ENCODE results near the gene TNXB. TPM values are rescaled to one million over a fixed set of nuclear protein-coding genes. Genes with fewer than 3 reads are reported as not detected.

TNXB gene
- total and polyA plus RNA-seq, 9 of the 15 experiments (the other 6 are each of a cell fraction or from before 2014, with no cell fraction given), result 0.14 to 28.1 (median 12.4) TPM

DNA sequence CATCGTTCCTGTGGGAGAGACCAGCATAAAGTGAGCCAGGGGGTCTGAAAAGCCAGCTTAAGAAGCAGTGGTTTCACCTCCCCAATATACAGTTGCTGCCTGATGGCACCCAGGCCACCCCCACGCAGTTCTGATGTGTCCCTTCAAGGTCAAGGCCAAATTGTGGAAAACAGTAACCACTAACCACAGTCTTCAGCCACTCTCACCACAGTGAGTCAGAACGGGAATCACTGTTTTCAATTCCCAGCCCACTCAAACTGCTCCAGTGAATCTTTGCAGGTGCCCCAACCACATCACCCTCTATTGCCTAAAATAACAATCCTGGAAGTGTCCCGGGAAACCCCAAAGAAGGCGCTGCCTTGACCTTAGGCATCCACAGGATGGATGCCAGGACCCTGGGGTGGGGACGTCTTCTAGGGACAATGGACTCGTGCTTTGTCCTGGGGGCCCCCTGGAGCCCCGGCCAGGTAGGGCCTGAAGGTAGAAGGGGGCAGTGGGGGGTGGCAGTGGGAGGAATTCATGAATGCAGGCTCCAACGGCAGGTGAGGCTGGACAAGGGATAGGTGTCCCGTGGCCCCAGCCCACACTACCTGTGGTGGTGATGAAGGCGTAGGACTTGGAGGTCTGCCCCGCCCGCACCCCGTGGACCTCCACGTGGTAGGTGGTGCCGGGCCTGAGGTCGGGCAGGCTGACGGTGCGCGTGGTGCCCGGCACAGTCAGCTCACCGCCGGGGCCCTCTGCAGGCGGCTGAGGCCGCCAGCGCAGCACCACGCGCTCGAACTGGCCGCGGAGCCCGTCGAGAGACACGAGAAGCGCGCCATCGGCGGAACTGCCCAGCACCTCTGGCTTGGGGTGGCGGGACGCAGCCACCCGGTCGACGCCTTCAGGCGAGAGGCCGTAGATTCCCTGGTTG, 22.2 kb downstream of the TNXB start (continued):
- TF ChIP-seq, protein P1, sequence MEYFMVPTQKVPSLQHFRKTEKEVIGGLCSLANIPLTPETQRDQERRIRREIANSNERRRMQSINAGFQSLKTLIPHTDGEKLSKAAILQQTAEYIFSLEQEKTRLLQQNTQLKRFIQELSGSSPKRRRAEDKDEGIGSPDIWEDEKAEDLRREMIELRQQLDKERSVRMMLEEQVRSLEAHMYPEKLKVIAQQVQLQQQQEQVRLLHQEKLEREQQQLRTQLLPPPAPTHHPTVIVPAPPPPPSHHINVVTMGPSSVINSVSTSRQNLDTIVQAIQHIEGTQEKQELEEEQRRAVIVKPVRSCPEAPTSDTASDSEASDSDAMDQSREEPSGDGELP (CRISPR knock-in tag; IDR thresholded peaks at IDR 0.05; ENCODE audit: borderline replicate concordance), result no peak
- TF ChIP-seq ZNF436 (CRISPR knock-in tag; IDR thresholded peaks at IDR 0.05) (no peak), ZBTB33 (CRISPR knock-in tag; IDR thresholded peaks at IDR 0.05) (peak; percentile 98), THAP7 (CRISPR knock-in tag; IDR thresholded peaks at IDR 0.05) (no peak), XRCC3 (IDR thresholded peaks at IDR 0.05) (no peak), FOXK2 (conservative IDR thresholded peaks at IDR 0.05 in 1 of 2, IDR thresholded peaks at IDR 0.05 in 1 of 2; ENCODE audit: low read depth in 2 of 2) (no peak), RFX1 (IDR thresholded peaks at IDR 0.05) (no peak), C11orf30 (IDR thresholded peaks at IDR 0.05; ENCODE audit: low read depth) (no peak), TCF7 (IDR thresholded peaks at IDR 0.05; ENCODE audit: borderline replicate concordance) (no peak), ZNF699 (CRISPR knock-in tag; IDR thresholded peaks at IDR 0.05; ENCODE audit: insufficient replicate concordance) (no peak), CBFA2T2 (conservative IDR thresholded peaks at IDR 0.05) (peak; percentile 31; the same call in 1 of the 2 replicates), CHD2 (IDR thresholded peaks at IDR 0.05; ENCODE audit: low read depth, low read length) (no peak), JUN (IDR thresholded peaks at IDR 0.05; ENCODE audit: borderline replicate concordance, low read depth, low read length) (peak; percentile 21; the same call in 1 of the 2 replicates), JUN (CRISPR knock-in tag; IDR thresholded peaks at IDR 0.05; ENCODE audit: borderline replicate concordance) (no peak), CTCF (IDR thresholded peaks at IDR 0.05 in 2 of 3, conservative IDR thresholded peaks at IDR 0.05 in 1 of 3; ENCODE audit: insufficient read depth in 2 of 3, low read depth in 1 of 3, low read length in 3 of 3) (no peak), POLR2G (IDR thresholded peaks at IDR 0.05; ENCODE audit: low read depth, low read length) (no peak)
- TF ChIP-seq, protein P2, sequence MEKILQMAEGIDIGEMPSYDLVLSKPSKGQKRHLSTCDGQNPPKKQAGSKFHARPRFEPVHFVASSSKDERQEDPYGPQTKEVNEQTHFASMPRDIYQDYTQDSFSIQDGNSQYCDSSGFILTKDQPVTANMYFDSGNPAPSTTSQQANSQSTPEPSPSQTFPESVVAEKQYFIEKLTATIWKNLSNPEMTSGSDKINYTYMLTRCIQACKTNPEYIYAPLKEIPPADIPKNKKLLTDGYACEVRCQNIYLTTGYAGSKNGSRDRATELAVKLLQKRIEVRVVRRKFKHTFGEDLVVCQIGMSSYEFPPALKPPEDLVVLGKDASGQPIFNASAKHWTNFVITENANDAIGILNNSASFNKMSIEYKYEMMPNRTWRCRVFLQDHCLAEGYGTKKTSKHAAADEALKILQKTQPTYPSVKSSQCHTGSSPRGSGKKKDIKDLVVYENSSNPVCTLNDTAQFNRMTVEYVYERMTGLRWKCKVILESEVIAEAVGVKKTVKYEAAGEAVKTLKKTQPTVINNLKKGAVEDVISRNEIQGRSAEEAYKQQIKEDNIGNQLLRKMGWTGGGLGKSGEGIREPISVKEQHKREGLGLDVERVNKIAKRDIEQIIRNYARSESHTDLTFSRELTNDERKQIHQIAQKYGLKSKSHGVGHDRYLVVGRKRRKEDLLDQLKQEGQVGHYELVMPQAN (IDR thresholded peaks at IDR 0.05; ENCODE audit: borderline replicate concordance), result no peak
- TF ChIP-seq, protein P3, sequence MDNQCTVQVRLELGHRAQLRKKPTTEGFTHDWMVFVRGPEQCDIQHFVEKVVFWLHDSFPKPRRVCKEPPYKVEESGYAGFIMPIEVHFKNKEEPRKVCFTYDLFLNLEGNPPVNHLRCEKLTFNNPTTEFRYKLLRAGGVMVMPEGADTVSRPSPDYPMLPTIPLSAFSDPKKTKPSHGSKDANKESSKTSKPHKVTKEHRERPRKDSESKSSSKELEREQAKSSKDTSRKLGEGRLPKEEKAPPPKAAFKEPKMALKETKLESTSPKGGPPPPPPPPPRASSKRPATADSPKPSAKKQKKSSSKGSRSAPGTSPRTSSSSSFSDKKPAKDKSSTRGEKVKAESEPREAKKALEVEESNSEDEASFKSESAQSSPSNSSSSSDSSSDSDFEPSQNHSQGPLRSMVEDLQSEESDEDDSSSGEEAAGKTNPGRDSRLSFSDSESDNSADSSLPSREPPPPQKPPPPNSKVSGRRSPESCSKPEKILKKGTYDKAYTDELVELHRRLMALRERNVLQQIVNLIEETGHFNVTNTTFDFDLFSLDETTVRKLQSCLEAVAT (IDR thresholded peaks at IDR 0.05), result peak in 1 of 2 experiments; percentile 73; a peak in 1 of 4 replicates

Measured in K562 (cell line).